Stromal cell of bone marrow (primary cell): Measurements from ENCODE around the gene SERPINE1.

Experiments
- DNase-seq: peaks from one replicate; pipeline ENCODE4 v3.0.0-alpha.2; 2012; ENCODE audit warnings: low read depth

SERPINE1 gene

GRCh38 chr7:101156866-101157589, 30.1 kb downstream of the SERPINE1 start:
- no peak for DNase-seq

- no peak for DNase-seq
These were observed 33.1 kb downstream of the SERPINE1 start for GRCh38 chr7:101159696-101160674.

GRCh38 chr7:101160910-101161309, 34.0 kb downstream of the SERPINE1 start:
- DNase-seq: no peak

GRCh38 chr7:101161692-101162471, 35.0 kb downstream of the SERPINE1 start:
- no peak for DNase-seq

GRCh38 chr7:101162551-101163278, 35.8 kb downstream of the SERPINE1 start:
- no peak for DNase-seq

- DNase-seq: no peak
These were observed 36.6 kb downstream of the SERPINE1 start for GRCh38 chr7:101163279-101164070.

- DNase-seq: no peak
These were observed 37.4 kb downstream of the SERPINE1 start for GRCh38 chr7:101164071-101164840.

GRCh38 chr7:101165075-101165957, 38.4 kb downstream of the SERPINE1 start, which contains the start of gene VGF:
VGF (minus strand) TSS chr7:101165569; CDS start chr7:101164843, 726 bp downstream.
- peak; percentile 83 for DNase-seq

- DNase-seq: no peak
These were observed 39.2 kb downstream of the SERPINE1 start for GRCh38 chr7:101165958-101166647.

GRCh38 chr7:101166648-101166908, 39.7 kb downstream of the SERPINE1 start:
- DNase-seq: no peak

- DNase-seq: no peak
These were observed 40.2 kb downstream of the SERPINE1 start for GRCh38 chr7:101166909-101167644.

GRCh38 chr7:101167645-101168411, 40.9 kb downstream of the SERPINE1 start:
- DNase-seq: no peak

- DNase-seq: no peak
These were observed 41.6 kb downstream of the SERPINE1 start for GRCh38 chr7:101168412-101169049.

GRCh38 chr7:101169110-101169837, 42.4 kb downstream of the SERPINE1 start:
- DNase-seq: no peak

GRCh38 chr7:101169838-101170551, 43.1 kb downstream of the SERPINE1 start:
- DNase-seq: no peak
